GOT3 (cell line): ENCODE measurements around the gene TBC1D8.

Experiments
- DNase-seq: peaks from one replicate; lab custom pipeline; 2025; ENCODE audit warnings: mixed read lengths; lab: John Stamatoyannopoulos, UW

Gene TBC1D8

DNA sequence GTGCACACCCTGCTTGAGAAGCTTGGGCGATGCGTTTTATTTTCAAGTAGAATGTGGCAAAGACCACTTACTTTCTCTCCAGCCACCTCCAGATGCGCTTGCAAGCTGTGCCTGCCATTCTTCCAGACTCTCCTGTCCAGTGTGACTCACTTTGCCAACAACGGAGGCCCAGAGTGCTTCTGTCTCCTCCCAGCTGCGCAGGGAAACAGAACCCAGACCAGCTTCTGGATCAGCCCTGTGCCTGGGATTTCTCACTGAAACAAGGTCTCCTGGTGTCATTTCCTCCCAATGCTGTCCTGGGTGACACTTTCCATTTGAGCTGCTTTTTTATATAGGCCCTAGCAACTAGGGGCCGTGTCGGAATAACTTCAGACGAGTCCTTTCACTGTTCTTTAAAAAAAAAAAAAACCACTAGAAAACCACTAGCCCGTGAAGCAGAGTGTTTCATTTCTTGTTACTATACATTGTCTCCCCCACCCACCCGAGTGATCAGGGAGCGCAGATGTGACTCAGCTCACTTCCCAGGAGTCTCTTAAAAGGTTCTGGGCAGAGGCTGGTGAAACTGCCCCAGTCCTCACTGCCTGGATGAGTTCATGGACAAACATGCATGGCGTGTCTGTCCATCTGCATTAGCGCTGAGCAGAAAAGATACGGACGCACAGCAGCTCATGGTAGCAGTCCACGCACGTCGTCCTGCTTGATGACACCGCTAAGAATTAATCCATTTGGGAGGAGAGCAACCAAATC, 174.4 kb downstream of the TBC1D8 start:
- no peak for DNase-seq

DNA sequence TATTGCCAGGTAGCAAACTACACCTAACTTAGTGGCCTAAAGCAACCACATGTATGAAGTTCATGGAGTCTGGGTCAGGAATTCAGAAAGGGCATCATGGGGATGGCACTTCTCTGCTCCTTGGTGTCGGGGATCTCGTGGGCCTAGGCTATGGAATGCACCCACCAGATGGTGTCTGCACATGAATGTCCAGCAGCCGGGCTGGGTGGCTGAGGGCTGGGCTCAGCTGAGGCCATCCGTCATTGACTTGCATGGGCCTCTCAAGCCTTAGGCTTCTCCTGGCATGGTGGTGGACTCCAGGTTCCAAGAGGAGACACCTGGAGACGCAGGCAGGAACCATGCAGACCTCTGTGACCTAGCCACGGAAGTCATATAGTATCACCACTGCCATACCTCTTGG, 175.1 kb downstream of the TBC1D8 start:
- no peak for DNase-seq

DNA sequence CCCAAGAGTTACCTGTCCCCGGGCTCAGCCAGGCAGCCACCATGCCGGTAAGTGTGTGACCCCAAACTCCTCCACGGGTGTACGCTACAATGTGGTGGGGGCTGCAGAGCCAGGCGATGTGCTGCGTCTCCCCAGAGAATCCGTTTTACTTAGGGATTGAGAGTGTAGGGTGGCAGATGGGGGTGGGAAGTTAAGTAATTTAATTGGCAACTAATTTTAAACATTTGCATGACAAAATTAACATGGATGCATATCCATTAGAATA, 175.7 kb downstream of the TBC1D8 start:
- no peak for DNase-seq

DNA sequence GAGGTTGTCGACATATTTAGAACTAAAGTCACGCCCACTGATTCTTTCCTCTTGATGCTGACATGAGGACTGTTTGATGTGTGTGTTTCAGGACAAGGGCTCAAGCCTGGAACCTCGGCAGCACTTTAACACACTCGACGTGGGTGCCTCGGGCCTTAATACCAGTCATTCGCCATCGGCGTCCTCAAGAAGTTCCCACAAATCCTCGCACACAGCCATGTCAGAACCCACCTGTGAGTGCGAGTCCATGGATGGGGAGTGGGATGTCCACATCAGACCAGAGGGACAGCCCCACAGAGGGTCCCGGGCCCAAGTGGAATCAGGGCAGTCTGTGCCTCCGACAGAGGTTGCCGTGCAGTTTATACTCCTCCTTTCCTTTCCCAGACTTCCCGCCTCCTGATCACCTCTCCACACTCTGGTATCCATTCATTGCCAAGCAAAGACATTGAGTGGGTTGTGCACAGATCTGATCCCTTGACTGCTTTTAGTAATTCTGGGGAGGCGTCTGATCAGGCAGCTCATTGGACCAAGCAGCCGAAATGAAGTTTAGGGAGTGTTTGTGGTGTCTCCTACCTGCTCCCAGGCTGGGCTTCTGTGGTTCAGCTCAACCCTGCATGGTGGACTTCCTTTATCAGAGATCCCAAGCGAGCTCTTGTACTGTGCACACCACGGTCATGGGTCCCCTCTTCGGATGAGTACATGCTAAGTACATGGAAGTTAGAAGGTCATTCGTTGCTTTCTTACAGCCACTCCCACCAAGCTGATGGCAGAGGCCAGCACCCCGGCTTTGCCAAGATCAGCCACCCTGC, 176.3 kb downstream of the TBC1D8 start:
- no peak for DNase-seq

DNA sequence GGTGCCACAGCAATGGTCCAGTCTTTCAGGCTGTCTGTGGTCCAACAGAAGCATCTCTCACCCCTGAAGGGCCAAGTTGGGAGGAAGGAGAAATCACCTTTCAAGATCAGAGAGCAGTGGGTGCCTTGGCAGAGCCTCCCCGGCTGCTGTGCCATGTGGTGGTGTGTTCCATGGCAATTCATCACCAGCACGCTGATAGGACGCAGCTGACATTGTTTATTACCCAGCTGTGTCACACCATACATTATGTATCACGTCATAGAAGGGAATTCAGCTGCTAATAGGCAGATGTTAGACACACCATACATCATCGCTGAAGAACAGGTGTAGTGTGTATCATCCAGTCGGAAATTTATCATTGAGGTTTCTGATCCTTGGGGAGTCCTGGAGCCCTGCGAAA, 178.7 kb downstream of the TBC1D8 start:
- DNase-seq, result no peak

DNA sequence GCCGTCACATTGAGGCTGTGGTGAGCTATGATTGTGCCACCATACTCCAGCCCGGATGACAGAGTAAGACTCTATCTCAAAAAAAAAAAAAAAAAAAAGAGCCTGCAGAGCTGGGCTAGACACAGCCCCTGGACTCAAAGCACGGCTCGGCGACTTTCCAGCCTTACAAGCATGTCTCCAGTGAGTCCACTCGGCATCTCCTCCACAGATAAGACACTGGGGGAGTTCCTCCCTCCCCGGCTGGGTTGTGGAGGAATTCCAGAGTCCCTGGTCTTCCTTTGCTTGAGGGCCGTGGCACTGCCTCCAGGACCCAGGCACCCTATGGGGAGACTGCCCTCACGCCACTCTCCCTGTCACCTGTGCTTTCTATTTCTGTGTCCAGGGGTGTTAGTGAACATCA, 180.0 kb downstream of the TBC1D8 start:
- no peak for DNase-seq

DNA sequence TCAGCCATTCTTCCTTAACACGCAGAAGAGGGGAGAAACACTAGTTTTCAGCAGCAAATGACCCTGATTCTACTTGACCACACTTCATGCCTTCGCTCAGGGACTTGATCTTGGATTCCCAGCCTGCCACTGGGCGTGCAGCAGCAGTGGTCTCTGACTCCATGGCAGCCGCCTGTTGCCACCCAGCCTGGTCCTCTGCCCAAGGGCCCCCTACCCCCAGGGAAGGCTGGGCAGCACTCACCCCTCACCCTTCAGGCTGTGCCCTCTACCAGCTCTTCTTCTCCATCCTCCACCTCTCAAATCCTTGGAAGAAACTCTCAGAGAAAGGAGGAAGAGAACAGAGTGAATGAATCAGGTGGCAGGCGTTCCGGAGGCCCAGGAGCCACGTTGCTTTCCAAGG, 181.2 kb downstream of the TBC1D8 start:
- no peak for DNase-seq

DNA sequence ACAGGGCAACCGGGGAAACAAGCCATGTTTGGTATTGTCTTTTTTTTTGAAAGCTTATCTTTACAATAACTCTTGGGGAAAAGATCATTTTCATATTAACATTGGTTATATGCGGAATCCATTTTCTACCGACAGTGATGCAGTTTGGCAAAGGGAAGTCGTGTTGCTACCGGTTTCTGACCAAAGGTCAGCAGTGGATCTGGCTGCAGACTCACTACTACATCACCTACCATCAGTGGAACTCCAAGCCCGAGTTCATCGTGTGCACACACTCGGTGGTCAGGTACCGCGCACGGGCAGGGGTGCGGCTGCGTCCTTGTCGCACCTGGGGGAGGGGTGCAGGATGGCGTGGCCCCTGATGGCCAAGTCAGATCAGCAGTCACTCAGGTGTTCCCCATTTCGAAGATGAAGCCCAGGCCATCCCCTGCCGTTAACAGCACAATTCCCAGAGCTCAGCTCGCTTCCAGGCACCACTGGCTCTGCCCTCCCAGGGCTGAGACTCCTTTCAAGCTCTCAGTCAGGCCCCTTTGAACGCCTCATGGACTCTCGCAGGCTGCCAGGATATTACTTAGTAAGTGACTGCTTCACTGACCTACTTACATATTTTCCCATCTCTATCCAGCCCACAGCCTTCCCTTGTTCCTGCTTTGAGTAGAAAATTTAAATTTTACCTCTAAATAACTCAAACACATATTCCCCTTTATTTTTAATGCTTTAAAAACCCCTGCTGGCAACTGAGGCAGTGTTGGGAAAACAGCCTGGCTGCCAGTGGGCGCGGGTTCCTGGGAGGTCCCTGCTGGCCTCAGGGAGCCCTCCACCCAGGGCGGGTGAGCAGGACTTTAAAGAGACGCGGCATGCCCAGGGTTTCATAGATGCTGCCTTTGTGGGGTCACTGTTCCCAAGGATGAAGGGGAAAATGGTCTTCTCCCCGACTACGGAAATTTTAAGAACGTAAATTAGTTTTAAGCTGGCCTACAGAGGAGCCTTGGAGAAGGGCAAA, 182.7 kb downstream of the TBC1D8 start:
- no peak for DNase-seq

DNA sequence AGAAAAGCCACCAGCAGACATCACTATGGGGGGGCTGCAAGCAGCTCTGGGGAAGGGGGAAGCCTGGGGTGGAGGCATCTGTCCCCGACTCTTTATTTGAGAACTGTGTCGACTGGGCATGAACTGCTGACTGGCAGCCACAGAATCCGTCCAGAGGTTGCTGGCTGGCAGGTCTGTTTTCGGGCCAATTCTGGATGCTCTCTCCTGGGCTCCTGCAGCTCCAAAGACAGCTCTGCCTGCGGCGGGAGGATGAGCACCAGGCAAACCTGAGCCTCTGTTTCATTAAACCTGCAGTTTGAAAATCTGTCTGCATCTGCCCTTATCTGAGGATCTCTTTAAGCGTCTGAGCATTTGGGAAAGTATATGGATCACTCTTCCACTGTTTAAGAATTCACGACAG, 183.5 kb downstream of the TBC1D8 start:
- DNase-seq, result no peak

DNA sequence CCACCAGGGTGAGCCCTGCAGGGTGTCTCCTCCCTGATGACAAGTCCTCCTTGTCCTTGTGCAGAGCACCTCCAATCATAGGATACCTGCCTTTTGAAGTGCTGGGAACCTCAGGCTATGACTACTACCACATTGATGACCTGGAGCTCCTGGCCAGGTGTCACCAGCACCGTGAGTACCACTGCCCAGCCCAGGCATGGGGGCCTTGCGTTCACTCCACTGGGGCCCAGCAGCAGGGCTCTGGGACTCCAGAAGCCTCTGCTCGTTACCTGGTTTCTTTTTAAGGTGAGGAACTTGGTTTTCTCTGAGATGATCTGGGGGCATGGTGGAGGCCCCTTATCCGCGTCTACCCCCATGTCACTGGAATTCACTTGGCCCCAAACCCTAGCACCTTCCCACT, 185.6 kb downstream of the TBC1D8 start:
- no peak for DNase-seq

DNA sequence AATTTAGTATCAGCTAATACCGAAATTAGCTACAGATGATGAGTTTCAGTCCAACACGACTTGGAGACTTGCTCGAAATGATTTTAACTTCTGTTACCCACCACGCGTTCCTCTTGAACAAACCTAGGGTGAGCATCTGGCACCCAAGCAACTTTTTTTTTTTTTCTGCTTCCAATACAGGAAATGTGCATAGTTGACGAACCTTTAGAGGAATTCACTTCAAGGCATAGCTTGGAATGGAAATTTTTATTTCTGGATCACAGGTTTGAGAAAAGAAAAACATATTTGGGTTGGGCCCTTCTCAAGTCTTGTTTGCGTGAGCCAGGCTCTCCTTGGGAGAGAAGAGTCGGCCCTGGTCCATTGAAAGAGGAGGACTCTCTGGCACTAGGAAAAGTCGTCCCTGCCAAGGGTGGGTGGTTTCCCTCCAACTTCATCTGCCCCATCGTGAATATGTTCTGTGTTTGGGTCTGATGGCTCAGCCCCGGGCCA, 186.5 kb downstream of the TBC1D8 start:
- no peak for DNase-seq

DNA sequence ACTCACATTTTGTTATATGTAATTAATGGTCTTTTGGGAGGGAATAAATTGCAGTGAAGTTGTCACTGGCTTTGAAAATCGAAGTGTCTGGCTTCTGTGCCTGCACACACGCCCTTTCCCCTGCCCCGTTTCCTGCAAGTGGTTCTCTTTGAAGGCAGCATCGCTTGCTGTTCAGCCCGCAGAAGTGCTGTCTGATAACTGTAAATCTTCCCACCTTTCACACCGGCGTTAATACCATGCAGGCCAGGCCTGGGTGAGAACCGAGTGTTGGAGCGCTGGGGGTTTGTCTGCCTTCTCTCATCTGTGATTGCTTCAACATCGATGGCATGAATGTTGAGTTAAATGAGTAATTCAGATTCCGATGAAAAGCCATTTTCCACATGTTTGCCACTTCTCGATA, 187.0 kb downstream of the TBC1D8 start:
- DNase-seq, result no peak

DNA sequence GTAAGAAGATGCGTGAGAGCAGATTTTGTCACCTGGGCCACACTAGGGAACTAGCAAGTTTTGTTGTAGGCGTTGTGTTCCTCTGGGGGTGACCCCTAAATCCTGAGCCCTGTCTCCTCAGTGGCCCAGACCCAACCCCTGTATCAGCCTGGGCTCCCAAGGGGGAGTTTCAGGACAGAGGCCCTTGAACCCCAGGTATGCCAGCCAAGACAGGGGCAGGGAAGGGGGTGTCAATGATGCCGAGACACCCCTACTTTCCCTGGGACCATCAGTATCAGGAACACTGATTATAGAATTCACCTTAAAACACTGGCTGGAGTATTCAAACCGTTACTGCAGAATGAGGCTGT, 188.2 kb downstream of the TBC1D8 start:
- DNase-seq, result no peak

DNA sequence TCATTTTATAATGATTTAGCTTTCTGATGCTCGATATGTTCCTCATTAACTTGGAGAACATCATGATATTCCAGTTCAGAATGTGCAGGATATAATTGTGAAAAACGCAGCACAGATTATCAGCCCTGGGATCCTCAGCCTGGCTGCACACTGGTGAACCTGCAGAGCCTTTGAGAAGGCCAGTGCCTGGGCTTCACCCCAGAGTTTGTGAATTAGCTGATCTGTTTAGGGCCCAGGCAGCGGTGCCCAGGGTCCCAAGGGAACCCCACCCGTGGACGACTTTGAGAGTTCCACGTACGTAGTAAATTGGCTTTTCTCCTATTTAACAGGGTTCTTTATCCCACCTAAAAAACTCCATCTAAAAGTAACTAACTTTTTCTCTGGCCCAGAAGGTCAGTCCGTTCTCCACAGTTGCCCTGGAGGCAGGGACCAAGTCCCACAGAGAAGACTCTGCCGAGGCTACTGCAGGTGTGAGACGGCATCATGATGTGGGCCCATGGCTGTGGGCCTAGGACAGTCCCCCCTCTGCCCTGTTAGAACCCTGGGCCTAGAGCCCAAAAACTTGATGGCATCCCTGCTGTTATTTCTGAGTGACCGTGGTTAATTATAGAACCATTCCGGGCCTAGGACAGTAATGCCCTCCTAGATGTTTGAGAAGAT, 188.7 kb downstream of the TBC1D8 start:
- DNase-seq, result no peak

DNA sequence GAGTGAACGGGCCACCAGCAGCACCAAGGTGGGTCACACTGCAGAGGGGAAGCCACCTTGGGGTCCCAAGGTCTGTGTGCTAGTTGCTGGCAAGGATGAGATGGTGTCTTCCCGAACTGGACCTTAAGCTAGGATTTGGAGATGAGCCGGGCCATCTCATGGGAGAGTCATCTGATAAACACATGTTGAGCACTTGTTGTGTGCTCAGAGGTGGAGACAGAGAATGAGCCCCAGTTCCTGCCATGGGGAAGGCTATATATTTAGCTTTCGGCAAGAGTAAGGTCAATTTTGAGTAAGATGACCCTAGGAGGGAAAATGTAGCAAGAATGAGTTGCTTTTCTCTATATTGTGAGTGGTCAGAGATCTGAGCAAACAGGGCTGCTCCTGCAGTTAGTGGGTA, 190.5 kb downstream of the TBC1D8 start:
- no peak for DNase-seq

DNA sequence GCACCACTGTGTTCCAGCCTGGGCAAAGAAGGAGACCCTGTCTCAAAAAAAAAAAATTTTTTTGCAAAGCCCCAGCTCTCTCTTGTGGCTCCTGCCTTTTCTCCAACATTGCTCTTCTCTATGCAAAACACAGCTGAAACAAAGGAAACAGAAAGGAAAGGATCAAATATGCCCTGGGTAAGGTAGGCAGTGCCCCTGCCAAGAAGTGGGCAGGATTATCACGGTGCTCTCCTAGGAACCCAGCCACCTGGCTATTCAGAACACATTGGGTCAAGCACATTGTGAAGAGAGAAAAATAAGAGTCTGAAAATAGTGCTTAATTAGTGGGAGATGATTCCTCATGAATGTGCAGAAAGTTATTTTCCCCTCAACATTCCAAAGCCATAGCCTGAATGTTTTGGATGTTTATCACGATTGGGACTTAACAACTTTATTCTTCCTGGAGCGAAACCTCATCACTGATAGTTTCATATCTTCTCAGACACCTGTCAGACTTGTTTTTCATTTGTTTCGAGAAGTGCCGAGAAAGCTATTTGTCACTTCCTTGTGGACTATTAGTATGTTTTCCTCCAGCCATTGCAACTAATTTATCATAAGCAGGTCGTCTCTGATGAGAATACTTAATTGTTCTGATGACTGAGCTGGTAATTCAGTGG, 191.8 kb downstream of the TBC1D8 start:
- no peak for DNase-seq

DNA sequence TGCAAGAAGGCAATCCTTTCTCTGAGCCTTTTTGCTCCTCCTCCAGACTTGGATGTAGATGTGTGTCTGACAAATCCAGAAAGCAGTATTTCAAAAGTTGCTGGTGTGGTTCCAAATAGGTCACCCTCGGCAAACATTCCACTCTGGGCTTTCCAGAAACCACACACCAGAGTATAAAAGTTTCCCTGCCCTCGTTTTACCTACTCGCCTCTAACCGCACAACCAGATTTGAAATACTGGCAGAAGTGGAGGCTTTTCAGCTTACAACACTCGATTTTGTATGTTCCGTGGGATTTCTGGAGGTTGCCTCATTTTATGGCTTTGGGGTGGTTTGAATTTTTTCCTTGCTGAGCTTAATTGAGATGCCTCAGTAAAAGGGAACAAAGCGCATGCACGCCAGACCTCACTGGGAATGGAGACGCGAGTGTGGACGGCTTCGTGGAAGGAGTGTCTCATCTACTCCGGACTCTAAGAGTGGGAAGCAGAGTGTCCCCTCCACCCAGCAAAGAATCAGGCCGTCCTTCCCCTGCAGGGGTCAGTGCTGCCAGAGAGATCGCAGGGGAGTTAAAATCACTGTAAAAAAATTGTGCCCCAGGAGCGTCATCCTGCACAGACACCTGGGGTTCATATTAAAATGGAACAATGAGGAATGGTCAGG, 193.1 kb downstream of the TBC1D8 start:
- peak; percentile 35 for DNase-seq
